Tongue (tissue), 2 donors: ENCODE measurements around the gene THRSP. TPM values are rescaled to one million over a fixed set of nuclear protein-coding genes. Genes with fewer than 3 reads are reported as not detected.
A peak's percentile ranks its signal among the peaks of the same experiment; 100 is the strongest.

Experiments used
- DNase-seq: peaks from one replicate; pipeline ENCODE4 v3.0.0-alpha.2; 2015
- total RNA-seq: library from RNA; depleted of rRNA; stranded (reverse); fragments of >200 nt; gene quantifications from one replicate; pipeline ENCODE4 v1.2.3, GENCODE V29; 2014

The THRSP gene
- total RNA-seq, 1 donor from 2014 or later: 2.1 TPM

GRCh38 chr11:78097666-78098385 lies 34.2 kb downstream of the THRSP start:
- no peak for DNase-seq

- DNase-seq: no peak
Measured at GRCh38 chr11:78099666-78100065, 36.0 kb downstream of the THRSP start.

GRCh38 chr11:78100261-78100660 lies 36.6 kb downstream of the THRSP start:
- DNase-seq: no peak

GRCh38 chr11:78100676-78101472 lies 37.2 kb downstream of the THRSP start:
- DNase-seq: peak; percentile 13

- peak; percentile 90 for DNase-seq
Measured at GRCh38 chr11:78109081-78110015, 45.7 kb downstream of the THRSP start.

- no peak for DNase-seq
Measured at GRCh38 chr11:78110351-78110750, 46.7 kb downstream of the THRSP start.

GRCh38 chr11:78110830-78111229 lies 47.2 kb downstream of the THRSP start:
- DNase-seq: no peak

- DNase-seq: no peak
Measured at GRCh38 chr11:78111298-78111697, 47.6 kb downstream of the THRSP start.

- no peak for DNase-seq
Measured at GRCh38 chr11:78112582-78113275, 49.1 kb downstream of the THRSP start.

Other genes starting within 250 kb of the THRSP start
- 73.4 TPM for gene RSF1, start 243.1 kb upstream of the THRSP start, total RNA-seq
- 14.7 TPM for gene AAMDC, start 242.7 kb upstream of the THRSP start, total RNA-seq
- 48.1 TPM for gene INTS4, start 69.2 kb upstream of the THRSP start, total RNA-seq
- gene KCTD14, start 40.6 kb upstream of the THRSP start, total RNA-seq: 2.9 TPM
- 135 TPM for gene NDUFC2, start 16.0 kb downstream of the THRSP start, total RNA-seq
- gene ALG8, start 75.8 kb downstream of the THRSP start, total RNA-seq: 17.8 TPM
- gene KCTD21, start 124.8 kb downstream of the THRSP start, total RNA-seq: 4.1 TPM
- 8.2 TPM for gene USP35, start 125.1 kb downstream of the THRSP start, total RNA-seq